Measurements from ENCODE around the gene BCAR3. TPM values are rescaled to one million over a fixed set of nuclear protein-coding genes. Genes with fewer than 3 reads are reported as not detected.

The BCAR3 gene
- total RNA-seq, 1 donor from 2014 or later, result 74.8 TPM

DNA sequence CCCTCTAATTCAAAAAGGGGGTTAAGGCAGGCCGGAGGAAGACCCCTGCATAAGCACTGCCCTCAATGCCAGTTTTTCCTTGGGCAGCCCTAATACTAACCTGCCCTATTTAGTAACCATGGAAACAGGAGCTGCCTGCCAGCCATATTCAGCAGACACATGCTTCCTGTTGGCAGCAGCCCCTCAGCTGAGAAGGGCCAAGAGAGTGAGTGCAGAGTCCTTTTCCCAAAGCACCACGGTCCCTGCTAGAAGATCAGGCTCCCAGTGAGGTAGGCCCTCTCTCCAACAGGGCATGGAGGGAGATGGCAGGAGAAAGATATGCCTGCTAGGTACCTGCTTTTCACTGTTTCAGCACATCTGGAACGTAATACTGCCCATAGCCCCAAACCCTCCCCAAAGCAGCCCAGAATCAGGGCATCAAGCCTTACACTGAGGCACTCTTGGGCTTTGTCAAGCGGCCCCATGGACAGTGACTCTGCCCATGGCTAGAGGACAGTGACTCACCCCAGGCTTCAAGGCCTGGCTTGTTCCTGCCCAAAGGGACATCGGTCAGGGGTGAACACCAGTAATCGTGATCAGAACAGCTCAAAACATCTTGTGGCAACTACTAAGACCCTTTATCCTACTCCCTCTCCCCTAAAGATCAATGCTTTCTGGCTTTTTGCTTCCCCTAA, 64.5 kb downstream of the BCAR3 start:
- DNase-seq (ENCODE audit: low read depth), result no peak
- TF ChIP-seq, protein P1, sequence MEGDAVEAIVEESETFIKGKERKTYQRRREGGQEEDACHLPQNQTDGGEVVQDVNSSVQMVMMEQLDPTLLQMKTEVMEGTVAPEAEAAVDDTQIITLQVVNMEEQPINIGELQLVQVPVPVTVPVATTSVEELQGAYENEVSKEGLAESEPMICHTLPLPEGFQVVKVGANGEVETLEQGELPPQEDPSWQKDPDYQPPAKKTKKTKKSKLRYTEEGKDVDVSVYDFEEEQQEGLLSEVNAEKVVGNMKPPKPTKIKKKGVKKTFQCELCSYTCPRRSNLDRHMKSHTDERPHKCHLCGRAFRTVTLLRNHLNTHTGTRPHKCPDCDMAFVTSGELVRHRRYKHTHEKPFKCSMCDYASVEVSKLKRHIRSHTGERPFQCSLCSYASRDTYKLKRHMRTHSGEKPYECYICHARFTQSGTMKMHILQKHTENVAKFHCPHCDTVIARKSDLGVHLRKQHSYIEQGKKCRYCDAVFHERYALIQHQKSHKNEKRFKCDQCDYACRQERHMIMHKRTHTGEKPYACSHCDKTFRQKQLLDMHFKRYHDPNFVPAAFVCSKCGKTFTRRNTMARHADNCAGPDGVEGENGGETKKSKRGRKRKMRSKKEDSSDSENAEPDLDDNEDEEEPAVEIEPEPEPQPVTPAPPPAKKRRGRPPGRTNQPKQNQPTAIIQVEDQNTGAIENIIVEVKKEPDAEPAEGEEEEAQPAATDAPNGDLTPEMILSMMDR (conservative IDR thresholded peaks at IDR 0.05; ENCODE audit: low read depth, low read length), result no peak
- no peak overlapping the region for H3K4me3 ChIP-seq (ENCODE audit: low read depth, low read length)

DNA sequence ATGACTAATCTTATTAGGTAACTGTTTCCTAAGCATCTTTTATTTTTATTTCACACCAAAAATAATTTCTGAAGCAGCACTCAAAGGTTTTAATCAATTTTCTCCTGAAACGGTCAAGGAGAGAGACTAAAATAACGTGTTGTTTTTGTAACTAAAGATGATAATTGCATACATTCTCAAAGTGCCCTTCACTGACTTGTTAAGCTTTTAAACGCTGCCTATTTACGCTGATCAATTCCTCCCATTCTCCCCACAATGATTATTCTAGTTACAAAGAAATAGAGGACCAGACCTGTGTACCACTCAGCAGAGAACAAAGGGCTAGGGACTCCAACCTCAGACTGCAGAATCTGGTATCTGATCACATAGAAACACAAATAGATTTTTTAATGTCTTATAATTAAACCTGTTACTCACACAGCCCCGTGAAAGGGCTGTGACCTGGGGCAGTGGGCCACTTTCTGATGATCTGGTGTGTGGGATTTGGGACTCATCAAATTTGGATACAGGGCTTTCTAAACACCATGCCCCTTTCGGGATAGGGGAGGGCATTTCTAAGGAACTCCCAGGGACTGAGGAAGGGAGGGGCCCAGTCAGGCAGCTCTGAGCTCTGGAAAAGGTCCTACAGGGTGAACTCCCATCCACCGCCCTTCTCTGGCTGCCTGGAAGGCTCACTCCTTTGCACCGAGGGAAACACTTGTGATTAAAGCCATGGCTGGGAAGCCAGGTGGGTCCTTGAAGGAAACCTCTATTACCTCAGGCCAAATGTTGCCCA, 65.2 kb downstream of the BCAR3 start:
- TF ChIP-seq, protein P1 (conservative IDR thresholded peaks at IDR 0.05; ENCODE audit: low read depth, low read length), result no peak
- no peak overlapping the region for H3K4me3 ChIP-seq (ENCODE audit: low read depth, low read length)
- no peak for DNase-seq (ENCODE audit: low read depth)

DNA sequence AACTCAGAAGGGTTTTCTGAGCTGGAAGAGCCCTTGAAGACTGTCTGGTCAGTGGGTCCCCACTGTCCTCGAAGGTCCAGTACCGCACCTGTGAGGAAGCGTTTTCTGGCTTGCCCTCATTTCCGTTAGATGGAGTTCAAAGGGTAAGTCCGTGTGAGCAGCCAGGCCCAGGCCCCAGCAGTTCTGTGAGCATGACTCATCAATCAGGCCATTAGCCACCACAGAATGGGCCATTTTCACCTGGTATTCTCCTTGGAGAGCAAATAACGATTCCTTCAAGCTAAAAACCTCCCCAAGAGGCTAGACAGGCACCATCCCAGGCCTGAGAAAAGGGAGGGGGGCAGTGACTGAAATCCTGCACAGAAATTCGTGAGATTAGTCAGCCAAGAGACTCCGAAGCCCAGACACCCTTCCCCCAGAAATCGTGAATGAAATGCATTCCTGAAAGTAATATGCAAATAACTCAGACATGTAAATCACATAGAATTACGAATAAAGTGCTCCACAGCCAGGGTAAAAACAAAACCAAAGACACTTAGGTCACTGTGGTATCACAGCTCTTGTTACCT, 66.0 kb downstream of the BCAR3 start:
- peak; percentile 51 for DNase-seq (ENCODE audit: low read depth)
- TF ChIP-seq, protein P1 (conservative IDR thresholded peaks at IDR 0.05; ENCODE audit: low read depth, low read length), result no peak
- no peak overlapping the region for H3K4me3 ChIP-seq (ENCODE audit: low read depth, low read length)

DNA sequence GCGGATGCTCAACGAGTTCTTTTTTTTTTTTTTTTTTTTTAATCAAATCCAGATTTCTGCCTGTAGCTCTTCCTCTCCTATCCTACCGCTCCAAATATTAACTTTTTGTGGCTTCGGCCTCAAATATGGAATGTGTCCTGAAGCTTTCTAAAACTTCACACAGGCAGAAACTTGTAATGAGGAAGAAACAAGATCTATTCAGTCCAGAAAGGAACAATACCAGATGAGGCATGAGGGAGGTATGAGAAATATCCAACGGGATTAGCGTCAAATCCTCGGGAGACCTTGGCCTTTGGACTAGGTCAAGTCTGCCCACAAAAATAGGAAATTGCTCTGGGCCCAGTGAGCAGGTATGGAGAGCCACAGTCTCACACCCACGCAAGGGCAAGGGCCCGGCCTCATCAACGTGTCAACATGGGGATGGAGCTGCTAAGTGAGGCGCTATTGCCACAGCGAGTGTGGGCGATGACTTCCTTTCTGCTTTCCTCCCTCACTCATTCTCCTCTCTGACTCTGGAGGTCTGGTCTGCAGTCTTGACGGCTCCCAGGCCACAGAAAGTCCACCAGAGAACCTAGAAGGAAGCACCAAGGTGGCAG, 66.6 kb downstream of the BCAR3 start:
- DNase-seq (ENCODE audit: low read depth), result no peak
- H3K4me3 ChIP-seq (ENCODE audit: low read depth, low read length), result no peak overlapping the region
- TF ChIP-seq, protein P1 (conservative IDR thresholded peaks at IDR 0.05; ENCODE audit: low read depth, low read length), result no peak

GRCh38 chr1:93614541-93614940, 67.1 kb downstream of the BCAR3 start:
- no peak for DNase-seq (ENCODE audit: low read depth)
- TF ChIP-seq, protein P1 (conservative IDR thresholded peaks at IDR 0.05; ENCODE audit: low read depth, low read length), result no peak
- no peak overlapping the region for H3K4me3 ChIP-seq (ENCODE audit: low read depth, low read length)

GRCh38 chr1:93613898-93614297, 67.7 kb downstream of the BCAR3 start:
- TF ChIP-seq, protein P1 (conservative IDR thresholded peaks at IDR 0.05; ENCODE audit: low read depth, low read length), result no peak
- H3K4me3 ChIP-seq (ENCODE audit: low read depth, low read length), result peak overlapping the region; percentile 15
- DNase-seq (ENCODE audit: low read depth), result no peak
